GM23338 (cell line): ENCODE results near the gene FRAT1.

Experiments used
- CTCF ChIP-seq, 2 experiments: fragments of 200-600 bp in 1 of 2; sonication (generic) in 1 of 2; conservative IDR thresholded peaks; 2 replicates each; pipeline versions ENCODE4 v1.5.1 to v1.6.1; 2016 to 2017; ENCODE audit warnings: antibody characterized with exemption in 2 of 2, low read depth in 2 of 2, mild to moderate bottlenecking in 2 of 2, moderate library complexity in 1 of 2
- ETS1 ChIP-seq: IDR thresholded peaks from 2 replicates; pipeline ENCODE4 v1.6.1; 2016; ENCODE audit warnings: antibody characterized with exemption
- EZH2 ChIP-seq: fragments of 200-600 bp; sonication (generic); IDR thresholded peaks from one replicate; pipeline ENCODE4 v1.8.0; 2017; ENCODE audit warnings: antibody characterized with exemption, mild to moderate bottlenecking, low read depth; ENCODE audit not compliant: unreplicated experiment
- JUNB ChIP-seq: IDR thresholded peaks from one replicate; pipeline ENCODE4 v1.6.1; 2016; ENCODE audit warnings: antibody characterized with exemption; ENCODE audit not compliant: unreplicated experiment
- NANOG ChIP-seq: IDR thresholded peaks from 2 replicates; pipeline ENCODE4 v1.6.1; 2016; ENCODE audit warnings: antibody characterized with exemption, borderline replicate concordance
- POLR2AphosphoS5 ChIP-seq: IDR thresholded peaks from 2 replicates; pipeline ENCODE4 v1.6.1; 2016; ENCODE audit warnings: antibody characterized with exemption, low read depth
- ZNF331 ChIP-seq: fragments of 250-450 bp; sonication (Bioruptor Pico); IDR thresholded peaks from 2 replicates; pipeline ENCODE4 v1.5.0; 2020; ENCODE audit warnings: low read depth, mild to moderate bottlenecking, moderate library complexity

DNA sequence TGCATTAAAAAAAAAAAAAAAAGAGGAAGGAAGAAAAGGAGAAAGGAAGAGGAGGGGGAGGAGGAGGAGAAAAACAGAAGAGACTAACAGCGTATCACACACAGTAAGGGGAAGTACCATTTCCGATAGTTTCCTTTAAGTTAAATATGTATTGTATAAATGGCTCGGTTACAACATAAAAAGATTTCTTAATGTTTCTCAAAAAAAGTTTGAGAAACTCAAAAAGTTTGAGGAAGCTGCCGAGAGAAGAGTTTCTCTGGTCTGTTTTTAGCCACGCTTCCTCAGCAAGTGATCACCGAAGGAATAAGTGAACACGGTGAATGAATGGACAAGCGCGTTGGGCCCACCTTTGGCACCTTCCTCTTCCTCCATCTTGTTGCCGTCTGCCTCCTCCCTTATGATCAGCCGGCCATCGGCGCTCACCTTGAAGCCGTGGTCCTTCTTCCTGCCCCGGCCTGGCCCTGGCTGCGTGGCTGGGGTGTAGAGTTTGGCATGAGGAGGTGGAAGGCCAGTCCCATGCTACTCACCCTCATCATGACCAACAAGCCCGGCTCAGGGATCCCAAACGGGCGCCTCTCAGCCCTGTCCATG, 46.8 kb downstream of the FRAT1 start:
- no peak for TF ChIP-seq ZNF331 (CRISPR knock-in tag)
- TF ChIP-seq CTCF (conservative IDR thresholded peaks at IDR 0.05; ENCODE audit: low read depth in 2 of 2), result no peak
- no peak for TF ChIP-seq NANOG
- TF ChIP-seq JUNB, result no peak
- TF ChIP-seq EZH2, result no peak
- TF ChIP-seq POLR2AphosphoS5, result no peak
- TF ChIP-seq ETS1, result no peak
